ENCODE data around the gene PP2D1.

- TF ChIP-seq, protein P1, sequence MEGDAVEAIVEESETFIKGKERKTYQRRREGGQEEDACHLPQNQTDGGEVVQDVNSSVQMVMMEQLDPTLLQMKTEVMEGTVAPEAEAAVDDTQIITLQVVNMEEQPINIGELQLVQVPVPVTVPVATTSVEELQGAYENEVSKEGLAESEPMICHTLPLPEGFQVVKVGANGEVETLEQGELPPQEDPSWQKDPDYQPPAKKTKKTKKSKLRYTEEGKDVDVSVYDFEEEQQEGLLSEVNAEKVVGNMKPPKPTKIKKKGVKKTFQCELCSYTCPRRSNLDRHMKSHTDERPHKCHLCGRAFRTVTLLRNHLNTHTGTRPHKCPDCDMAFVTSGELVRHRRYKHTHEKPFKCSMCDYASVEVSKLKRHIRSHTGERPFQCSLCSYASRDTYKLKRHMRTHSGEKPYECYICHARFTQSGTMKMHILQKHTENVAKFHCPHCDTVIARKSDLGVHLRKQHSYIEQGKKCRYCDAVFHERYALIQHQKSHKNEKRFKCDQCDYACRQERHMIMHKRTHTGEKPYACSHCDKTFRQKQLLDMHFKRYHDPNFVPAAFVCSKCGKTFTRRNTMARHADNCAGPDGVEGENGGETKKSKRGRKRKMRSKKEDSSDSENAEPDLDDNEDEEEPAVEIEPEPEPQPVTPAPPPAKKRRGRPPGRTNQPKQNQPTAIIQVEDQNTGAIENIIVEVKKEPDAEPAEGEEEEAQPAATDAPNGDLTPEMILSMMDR (IDR thresholded peaks at IDR 0.05; ENCODE audit: insufficient read depth, low read length, poor library complexity, severe bottlenecking) = no peak
- no peak for TF ChIP-seq EZH2phosphoT487 (conservative IDR thresholded peaks at IDR 0.05; ENCODE audit: low read length)
These were observed 64.4 kb downstream of the PP2D1 start for GRCh38 chr3:19947549-19948225.
